Bladder microvascular endothelial cell (primary cell): ENCODE measurements around the gene SLAIN1. TPM values are rescaled to one million over a fixed set of nuclear protein-coding genes. Genes with fewer than 3 reads are reported as not detected.

ENCODE experiments used
- total RNA-seq: library from RNA; depleted of rRNA; stranded (reverse); fragments of >200 nt; gene quantifications from 2 replicates; pipeline ENCODE4 v1.2.3, GENCODE V29; 2014

The SLAIN1 gene
- 1.1 and 9.8 TPM in 2 replicates for total RNA-seq

GRCh38 chr13:77697217-77698103, at the start of gene SLAIN1:
Gene SLAIN1 (plus strand): TSS chr13:77697687. CDS start chr13:77697914, 227 bp downstream.

Other genes with a start within 250 kb of the SLAIN1 start
- not detected in 2 replicates for gene SCEL, start 162.0 kb upstream of the SLAIN1 start, total RNA-seq
- 22.8 and 37.7 TPM in 2 replicates for gene EDNRB, start 221.1 kb downstream of the SLAIN1 start, total RNA-seq